SKM-1 treated with dmso at 0.1 percent for 144 hours (cell line): ENCODE measurements around the gene CFL1.
A peak's percentile ranks its signal among the peaks of the same experiment; 100 is the strongest.

ENCODE experiments used
- DNase-seq: peaks from one replicate; lab custom pipeline; 2025; ENCODE audit not compliant: unreplicated experiment; lab: John Stamatoyannopoulos, UW

The CFL1 gene

GRCh38 chr11:65870706-65871681, 13.0 kb upstream of the CFL1 start:
- DNase-seq, result no peak

- DNase-seq, result no peak
Measured at GRCh38 chr11:65870307-65870658, 12.3 kb upstream of the CFL1 start.

- DNase-seq, result no peak
Measured at GRCh38 chr11:65869643-65870306, 11.8 kb upstream of the CFL1 start.

GRCh38 chr11:65868907-65869306, 10.9 kb upstream of the CFL1 start:
- no peak for DNase-seq

GRCh38 chr11:65868076-65868667, 10.2 kb upstream of the CFL1 start:
- no peak for DNase-seq

GRCh38 chr11:65867284-65868071, 9.5 kb upstream of the CFL1 start:
- no peak for DNase-seq

- no peak for DNase-seq
Measured at GRCh38 chr11:65866509-65867283, 8.7 kb upstream of the CFL1 start.

- DNase-seq, result no peak
Measured at GRCh38 chr11:65865550-65866172, 7.7 kb upstream of the CFL1 start.

- no peak for DNase-seq
Measured at GRCh38 chr11:65864706-65865471, 6.9 kb upstream of the CFL1 start.

GRCh38 chr11:65863889-65864705, 6.1 kb upstream of the CFL1 start:
- no peak for DNase-seq

GRCh38 chr11:65862941-65863888, 5.2 kb upstream of the CFL1 start:
- DNase-seq, result no peak

- no peak for DNase-seq
Measured at GRCh38 chr11:65862191-65862735, 4.3 kb upstream of the CFL1 start.

GRCh38 chr11:65861533-65862183, 3.7 kb upstream of the CFL1 start:
- no peak for DNase-seq

GRCh38 chr11:65861165-65861505, 3.2 kb upstream of the CFL1 start:
- no peak for DNase-seq

GRCh38 chr11:65860278-65861164, 2.5 kb upstream of the CFL1 start, which contains the start of gene MUS81:
MUS81 (plus strand) TSS chr11:65860433; CDS start chr11:65860754, 321 bp downstream.
- peak; percentile 94 for DNase-seq
